HFFc6 (cell line): ENCODE data around the gene ADIPOR2. TPM values are rescaled to one million over a fixed set of nuclear protein-coding genes. Genes with fewer than 3 reads are reported as not detected.

Experiments
- DNase-seq: peaks from one replicate; pipeline ENCODE4 v3.0.0-alpha.2; 2018
- H3K27ac Mint-ChIP-seq: 2 replicates; pipeline ENCODE4 v1.8.0; 2020; ENCODE audit warnings: mild to moderate bottlenecking, mixed read lengths
- H3K27me3 Mint-ChIP-seq: 2 replicates; pipeline ENCODE4 v1.8.0; 2021; ENCODE audit warnings: mild to moderate bottlenecking, moderate library complexity, mixed read lengths; ENCODE audit not compliant: insufficient read depth
- H3K36me3 Mint-ChIP-seq: 2 replicates; pipeline ENCODE4 v1.8.0; 2021; ENCODE audit warnings: low read depth, mixed read lengths
- H3K4me1 Mint-ChIP-seq: 2 replicates; pipeline ENCODE4 v1.8.0; 2020; ENCODE audit warnings: low read depth, mixed read lengths
- H3K4me3 Mint-ChIP-seq: 2 replicates; pipeline ENCODE4 v1.8.0; 2020; ENCODE audit warnings: mild to moderate bottlenecking, moderate library complexity, mixed read lengths
- H3K9me3 Mint-ChIP-seq: 2 replicates; pipeline ENCODE4 v1.8.0; 2020; ENCODE audit warnings: mild to moderate bottlenecking, mixed read lengths
- CTCF ChIP-seq: fragments of 200-600 bp; sonication (generic); IDR thresholded peaks from 2 replicates; pipeline ENCODE4 v1.5.0; 2021; ENCODE audit warnings: antibody characterized with exemption, mild to moderate bottlenecking
- total RNA-seq, 6 experiments: library from RNA; stranded (reverse); fragmentation: NEBNext Ultra II Directional; extraction: Animal tissue kit (Norgen Biotek cat#: 25700); gene quantifications; 2 replicates in 1 of 6; 3 replicates in 5 of 6; pipeline ENCODE4 v1.2.3, GENCODE V29; 2021

ADIPOR2 gene
- total RNA-seq, 6 experiments from 2014 or later = 38.9 to 50.1 (median 44.9) TPM

GRCh38 chr12:1680804-1681492, 9.9 kb upstream of the ADIPOR2 start:
- Mint-ChIP-seq H3K27me3 (no peaks in the 10 kb centered on the region), H3K9me3 (no peaks in the 10 kb centered on the region), H3K4me1 (peaks cover 9% of the 10 kb centered on the region; the same call in 1 of the 2 replicates), H3K36me3 (no peaks in the 10 kb centered on the region), H3K27ac (no peak overlapping the region), H3K4me3 (no peak overlapping the region)
- DNase-seq = peak; percentile 36
- TF ChIP-seq CTCF = no peak

- H3K9me3 Mint-ChIP-seq = no peaks in the 10 kb centered on the region
- TF ChIP-seq CTCF = no peak
These were observed 9.4 kb upstream of the ADIPOR2 start for GRCh38 chr12:1681493-1681807.

DNA sequence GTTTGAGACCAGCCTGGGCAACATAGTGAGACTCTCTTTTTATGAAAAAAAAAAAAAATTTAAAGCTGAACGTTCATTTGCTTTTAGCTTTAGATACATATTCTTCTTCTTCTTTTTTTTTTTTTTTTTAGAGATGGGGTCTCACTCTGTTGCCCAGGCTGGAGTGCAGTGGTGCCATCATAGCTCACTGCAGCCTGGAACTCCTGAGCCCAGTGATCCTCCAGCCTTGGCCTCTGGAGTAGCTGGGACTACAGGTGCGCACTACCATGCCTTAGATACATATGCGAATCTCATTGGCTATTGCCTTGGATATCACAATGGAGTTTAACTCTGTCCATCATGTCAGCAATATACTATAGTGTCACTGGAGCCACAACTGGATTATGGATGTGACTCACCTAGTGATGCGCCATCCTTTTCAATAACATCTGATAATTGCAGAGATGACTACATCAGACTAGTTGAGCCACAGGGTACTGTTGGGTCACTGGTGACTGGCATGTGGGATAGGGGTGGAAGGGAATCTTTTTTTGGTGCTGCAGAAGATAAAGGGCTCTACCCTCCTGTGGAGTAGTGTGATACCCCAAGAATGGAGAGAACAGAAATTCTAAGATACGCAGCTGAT, 2.7 kb upstream of the ADIPOR2 start:
- H3K36me3 Mint-ChIP-seq = peaks cover 4% of the 10 kb centered on the region; the same call in 1 of the 2 replicates
- DNase-seq = no peak
- H3K27ac Mint-ChIP-seq = no peak overlapping the region
- H3K4me3 Mint-ChIP-seq = no peak overlapping the region
- peaks cover 3% of the 10 kb centered on the region for H3K27me3 Mint-ChIP-seq
- H3K9me3 Mint-ChIP-seq = no peaks in the 10 kb centered on the region
- no peak for TF ChIP-seq CTCF
- H3K4me1 Mint-ChIP-seq = peaks cover 26% of the 10 kb centered on the region

More at GRCh38 chr12:1681493-1681807, 9.4 kb upstream of the ADIPOR2 start:
- Mint-ChIP-seq H3K27me3 (peaks cover 3% of the 10 kb centered on the region; the same call in 1 of the 2 replicates), H3K4me3 (no peak overlapping the region), H3K27ac (no peak overlapping the region), H3K4me1 (peaks cover 9% of the 10 kb centered on the region; the same call in 1 of the 2 replicates), H3K36me3 (no peaks in the 10 kb centered on the region)
- no peak for DNase-seq

DNA sequence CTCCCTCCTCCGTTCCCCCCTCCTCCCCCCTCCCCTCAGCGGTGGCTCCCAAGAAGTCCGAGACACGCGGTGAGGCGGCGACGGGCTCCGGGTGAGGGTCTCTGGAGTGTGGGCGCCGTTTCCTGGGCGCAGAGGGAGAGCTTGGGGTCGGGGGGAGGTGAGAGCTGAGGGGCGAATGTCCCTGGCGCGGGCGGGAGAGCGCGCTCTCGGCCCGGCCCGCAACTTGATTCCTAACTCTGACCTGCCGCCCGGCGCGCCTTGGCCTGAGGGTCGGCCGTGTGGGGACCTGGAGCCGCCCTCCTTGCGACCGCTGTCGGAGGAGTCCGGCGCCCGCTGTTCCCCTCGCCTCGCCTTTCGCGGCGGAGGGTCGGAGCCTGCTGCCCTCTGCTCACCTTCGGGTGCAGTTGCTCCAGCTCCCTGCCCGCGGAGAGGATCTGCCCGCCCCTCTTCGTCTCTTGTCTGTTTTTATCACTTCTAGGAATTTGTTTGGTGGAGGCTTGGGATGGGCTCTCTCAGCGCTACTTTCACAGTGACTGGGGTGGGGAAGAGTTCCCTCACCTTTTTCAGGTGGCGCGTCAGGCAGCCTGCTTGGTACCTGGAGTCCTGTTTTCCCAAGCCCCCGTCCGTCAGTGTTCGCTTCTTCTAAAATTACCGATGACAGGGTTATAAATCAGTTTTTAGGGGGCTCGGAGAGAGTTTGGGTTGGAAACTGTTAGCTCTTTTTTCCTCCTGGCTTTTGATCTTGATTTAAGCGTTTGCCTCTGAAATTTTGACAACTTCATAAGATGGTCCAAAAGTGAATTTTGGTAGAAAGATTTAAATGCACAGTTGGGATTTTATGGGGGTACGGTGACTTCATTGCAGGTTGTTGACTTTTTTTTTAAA, 495 bp downstream of the ADIPOR2 start:
- no peak for DNase-seq
- no peak for TF ChIP-seq CTCF
- Mint-ChIP-seq H3K4me3 (peak overlapping the region; percentile 97), H3K27ac (peak overlapping the region; percentile 99), H3K9me3 (no peaks in the 10 kb centered on the region), H3K36me3 (peaks cover 4% of the 10 kb centered on the region; the same call in 1 of the 2 replicates), H3K27me3 (no peaks in the 10 kb centered on the region; the same call in 1 of the 2 replicates), H3K4me1 (peaks cover 45% of the 10 kb centered on the region)

DNA sequence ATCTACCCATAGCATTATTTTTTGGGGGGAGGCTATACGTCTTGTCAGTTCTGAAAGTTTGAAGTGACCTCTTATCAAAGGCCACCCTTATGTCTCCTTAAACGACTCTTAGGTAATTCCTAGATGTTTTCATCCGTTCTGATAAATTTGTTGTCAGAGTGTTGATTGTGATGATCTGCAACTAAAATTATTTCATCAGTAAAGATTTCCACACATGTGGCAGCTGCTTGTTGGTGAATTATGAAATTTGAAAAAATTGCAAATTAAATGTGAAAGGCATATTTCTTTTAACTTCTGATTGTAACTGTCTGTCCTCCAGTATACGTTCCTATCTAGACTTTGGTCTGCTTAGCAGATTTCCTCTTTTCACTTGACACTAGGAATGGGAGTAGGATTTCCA, 1.4 kb downstream of the ADIPOR2 start:
- DNase-seq = no peak
- peak overlapping the region; percentile 97 for H3K4me3 Mint-ChIP-seq
- H3K27ac Mint-ChIP-seq = peak overlapping the region; percentile 99
- H3K4me1 Mint-ChIP-seq = peaks cover 53% of the 10 kb centered on the region
- H3K27me3 Mint-ChIP-seq = no peaks in the 10 kb centered on the region; the same call in 1 of the 2 replicates
- no peak for TF ChIP-seq CTCF
- peaks cover 4% of the 10 kb centered on the region; the same call in 1 of the 2 replicates for H3K36me3 Mint-ChIP-seq
- no peaks in the 10 kb centered on the region for H3K9me3 Mint-ChIP-seq
